Posterior vena cava (tissue), 2 donors: ENCODE data around the gene NIPBL. TPM values are rescaled to one million over a fixed set of nuclear protein-coding genes. Genes with fewer than 3 reads are reported as not detected.
"Not testable (repeated sequence)": the region's sequence is repeated elsewhere in the genome, so short reads cannot be mapped to it uniquely, and the experiment has no call there.

Experiments
- DNase-seq: peaks from one replicate; pipeline ENCODE4 v3.0.0-alpha.2; 2020; ENCODE audit warnings: low spot score
- intact Hi-C, 2 donors: fragments of 100-400 bp; cut with DNase I; formaldehyde crosslinking; loops; one replicate each; pipeline versions ENCODE4 v1.14.1 to v1.14.2; 2022 to 2023
- long read RNA-seq, 2 donors: library from polyadenylated mRNA; unstranded; transcript quantifications; one replicate each; pipeline ENCODE4 v2.0.0, GENCODE V29; 2020 to 2021
- total RNA-seq, 2 donors: library from RNA; stranded (reverse); fragmentation: NEBNext Ultra II Directional; extraction: Animal tissue kit (Norgen Biotek cat#: 25700); gene quantifications; one replicate each; pipeline ENCODE4 v1.2.1, GENCODE V29; 2021
- donor health status: DM: yes; HTN: yes; CAD: no.
- donor health status: DM: yes; HTN: yes; CAD: no.

Gene NIPBL, protein sequence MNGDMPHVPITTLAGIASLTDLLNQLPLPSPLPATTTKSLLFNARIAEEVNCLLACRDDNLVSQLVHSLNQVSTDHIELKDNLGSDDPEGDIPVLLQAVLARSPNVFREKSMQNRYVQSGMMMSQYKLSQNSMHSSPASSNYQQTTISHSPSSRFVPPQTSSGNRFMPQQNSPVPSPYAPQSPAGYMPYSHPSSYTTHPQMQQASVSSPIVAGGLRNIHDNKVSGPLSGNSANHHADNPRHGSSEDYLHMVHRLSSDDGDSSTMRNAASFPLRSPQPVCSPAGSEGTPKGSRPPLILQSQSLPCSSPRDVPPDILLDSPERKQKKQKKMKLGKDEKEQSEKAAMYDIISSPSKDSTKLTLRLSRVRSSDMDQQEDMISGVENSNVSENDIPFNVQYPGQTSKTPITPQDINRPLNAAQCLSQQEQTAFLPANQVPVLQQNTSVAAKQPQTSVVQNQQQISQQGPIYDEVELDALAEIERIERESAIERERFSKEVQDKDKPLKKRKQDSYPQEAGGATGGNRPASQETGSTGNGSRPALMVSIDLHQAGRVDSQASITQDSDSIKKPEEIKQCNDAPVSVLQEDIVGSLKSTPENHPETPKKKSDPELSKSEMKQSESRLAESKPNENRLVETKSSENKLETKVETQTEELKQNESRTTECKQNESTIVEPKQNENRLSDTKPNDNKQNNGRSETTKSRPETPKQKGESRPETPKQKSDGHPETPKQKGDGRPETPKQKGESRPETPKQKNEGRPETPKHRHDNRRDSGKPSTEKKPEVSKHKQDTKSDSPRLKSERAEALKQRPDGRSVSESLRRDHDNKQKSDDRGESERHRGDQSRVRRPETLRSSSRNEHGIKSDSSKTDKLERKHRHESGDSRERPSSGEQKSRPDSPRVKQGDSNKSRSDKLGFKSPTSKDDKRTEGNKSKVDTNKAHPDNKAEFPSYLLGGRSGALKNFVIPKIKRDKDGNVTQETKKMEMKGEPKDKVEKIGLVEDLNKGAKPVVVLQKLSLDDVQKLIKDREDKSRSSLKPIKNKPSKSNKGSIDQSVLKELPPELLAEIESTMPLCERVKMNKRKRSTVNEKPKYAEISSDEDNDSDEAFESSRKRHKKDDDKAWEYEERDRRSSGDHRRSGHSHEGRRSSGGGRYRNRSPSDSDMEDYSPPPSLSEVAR (N-terminal part only)
- total RNA-seq: 10 to 100 TPM; 49.3 to 58.6 TPM
- long read RNA-seq, donor 1, partial matches to known transcripts: 11 of 18 reads
- long read RNA-seq, donor 1, other reads (novel, unspliced or antisense): 7 of 18 reads
- long read RNA-seq, donor 2, partial matches to known transcripts: 16 of 19 reads
- long read RNA-seq, donor 2, other reads (novel, unspliced or antisense): 3 of 19 reads

DNA sequence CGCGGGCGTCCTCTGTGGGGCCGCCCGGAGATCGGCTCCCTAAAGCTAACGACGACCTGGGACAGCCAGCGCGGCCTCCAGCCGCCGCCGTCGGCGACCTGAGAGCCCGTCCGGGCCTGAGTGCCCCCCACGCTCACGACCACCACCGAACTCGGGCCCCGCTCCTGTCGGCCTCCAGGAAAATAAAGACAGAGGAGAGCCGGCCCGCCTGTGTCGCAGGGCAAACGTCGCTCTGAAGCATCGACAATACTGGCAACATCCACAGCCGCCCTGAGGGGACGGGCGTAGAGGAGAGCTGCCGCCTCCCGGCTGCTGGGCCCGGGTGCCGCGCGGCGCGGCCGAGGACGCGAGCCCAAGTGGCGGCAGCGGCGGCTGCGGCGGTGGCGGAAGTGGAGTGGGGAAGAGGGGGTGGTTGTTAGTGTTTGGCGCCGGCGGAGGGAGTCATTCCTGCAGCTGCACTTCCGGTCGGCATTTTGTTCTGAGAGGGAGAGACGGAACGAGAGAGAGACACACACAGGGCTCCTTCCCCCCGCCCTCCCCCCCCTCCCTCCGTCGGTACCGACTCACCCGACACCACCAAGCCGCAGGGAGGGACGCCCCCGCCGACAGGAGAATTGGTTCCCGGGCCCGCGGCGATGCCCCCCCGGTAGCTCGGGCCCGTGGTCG, at the start of gene NIPBL:
TSS of gene NIPBL (plus strand) at position 471 of the 666 bp plus-strand sequence. CDS start 76,928 bp downstream, outside the sequence.
- DNase-seq: peak; percentile 97
- intact Hi-C loops: loop anchor here in 1 of 2 donors (10.0 kb wide), 1 partner anchor 142 kb away; no protein-coding TSS in a partner anchor

GRCh38 chr5:36832274-36832673, 44.3 kb upstream of the NIPBL start:
- intact Hi-C loops: no loop called here
- no peak for DNase-seq

- intact Hi-C loops: no loop called here
- no peak for DNase-seq
These were observed 39.7 kb upstream of the NIPBL start for GRCh38 chr5:36836831-36837230.

GRCh38 chr5:36839489-36840476, 36.8 kb upstream of the NIPBL start:
- no peak for DNase-seq
- intact Hi-C loops: no loop called here

- DNase-seq: no peak
- intact Hi-C loops: no loop called here
These were observed 34.9 kb upstream of the NIPBL start for GRCh38 chr5:36841677-36842076.

DNA sequence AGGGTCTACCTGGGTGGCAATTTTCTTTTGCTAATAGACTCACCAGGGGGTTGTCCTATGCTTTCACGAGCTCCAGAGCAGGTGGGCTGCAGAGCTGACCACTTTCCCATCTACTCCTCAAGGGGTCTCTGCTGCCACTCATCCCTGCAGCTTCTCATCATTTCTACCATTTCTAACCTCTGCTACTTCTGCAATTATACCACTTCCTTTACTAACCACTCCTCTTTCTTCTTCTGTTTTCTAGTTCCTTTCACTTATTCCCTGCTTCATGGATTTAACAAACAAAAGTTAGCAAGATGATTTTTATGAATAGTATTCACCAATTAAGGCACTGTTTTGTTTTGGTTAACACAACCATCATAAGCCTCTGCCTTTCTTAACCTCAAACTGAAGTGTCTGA, 34.5 kb upstream of the NIPBL start:
- intact Hi-C loops: no loop called here
- no peak for DNase-seq

- DNase-seq: no peak
- intact Hi-C loops: no loop called here
These were observed 32.3 kb upstream of the NIPBL start for GRCh38 chr5:36844305-36844704.

DNA sequence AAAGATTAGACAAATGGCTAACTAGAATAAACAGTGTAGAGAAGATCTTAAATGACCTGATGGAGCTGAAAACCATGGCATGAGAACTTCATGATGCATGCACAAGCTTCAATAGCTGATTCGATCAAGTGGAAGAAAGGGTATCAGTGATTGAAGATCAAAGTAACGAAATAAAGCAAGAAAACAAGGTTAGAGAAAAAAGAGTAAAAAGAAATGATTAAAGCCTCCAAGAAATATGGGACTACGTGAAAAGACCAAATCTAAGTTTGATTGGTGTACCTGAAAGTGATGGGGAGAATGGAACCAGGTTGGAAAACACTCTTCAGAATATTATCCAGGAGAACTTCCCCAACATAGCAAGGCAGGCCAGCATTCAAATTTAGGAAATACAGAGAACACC, 28.0 kb upstream of the NIPBL start:
- intact Hi-C loops, DNase-seq: not testable (repeated sequence)

GRCh38 chr5:36852903-36853302, 23.7 kb upstream of the NIPBL start:
- DNase-seq, intact Hi-C loops: not testable (repeated sequence)

GRCh38 chr5:36854402-36855140, 22.0 kb upstream of the NIPBL start:
- DNase-seq: no peak
- intact Hi-C loops: no loop called here

GRCh38 chr5:36855141-36855495, 21.5 kb upstream of the NIPBL start:
- DNase-seq: no peak
- intact Hi-C loops: no loop called here

DNA sequence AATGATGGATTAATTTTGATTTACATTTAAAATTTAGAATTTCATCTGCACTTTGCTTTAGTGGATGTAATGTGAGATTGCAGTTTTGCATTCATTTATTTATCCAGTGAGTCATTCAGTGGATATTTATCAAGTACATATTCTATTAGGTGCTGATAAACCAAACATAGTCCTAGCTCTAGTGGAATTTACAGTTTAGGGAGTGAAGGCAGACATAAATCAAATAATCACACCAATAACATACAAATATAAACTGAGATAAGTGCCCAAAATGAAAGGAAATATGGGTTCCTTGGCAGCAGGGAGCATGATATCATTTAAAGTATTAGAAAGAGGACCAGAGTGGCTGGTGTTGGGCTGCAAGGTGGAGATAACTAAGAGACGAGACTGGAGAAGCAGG, 14.7 kb upstream of the NIPBL start:
- intact Hi-C loops: no loop called here
- DNase-seq: no peak

DNA sequence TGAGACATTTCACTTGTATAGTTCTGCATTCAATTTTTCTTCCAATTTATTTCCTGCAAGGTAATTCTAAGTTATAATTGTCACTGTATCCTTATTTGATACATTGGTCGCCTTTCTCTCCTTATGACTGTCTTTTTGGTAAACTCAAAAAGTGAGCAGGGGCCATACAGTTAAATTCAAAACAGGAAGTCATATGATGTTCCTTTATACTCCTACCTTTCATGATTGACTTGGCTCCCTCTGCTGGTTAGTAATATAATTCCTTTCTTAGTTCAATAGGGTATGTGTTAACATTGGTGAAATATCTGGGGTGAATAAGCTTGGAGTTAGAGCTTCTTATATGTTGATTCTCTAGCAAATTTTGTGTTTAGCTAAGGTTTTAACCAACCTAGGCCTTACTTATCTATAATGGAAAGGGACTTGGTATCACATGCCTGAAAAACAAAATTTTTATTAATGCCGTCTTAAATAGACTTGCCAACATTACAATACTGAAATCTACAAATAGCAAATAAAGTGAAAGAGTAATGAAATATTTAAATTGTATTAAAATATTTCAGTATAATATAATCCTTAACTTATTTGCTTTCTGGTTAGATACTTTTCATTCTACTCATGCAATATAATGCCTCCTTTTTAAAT, 6.0 kb upstream of the NIPBL start:
- DNase-seq: no peak
- intact Hi-C loops: loop anchor here in 1 of 2 donors (10.0 kb wide), 1 partner anchor 136 kb away; no protein-coding TSS in a partner anchor

GRCh38 chr5:36874465-36874864, 2.1 kb upstream of the NIPBL start:
- intact Hi-C loops: loop anchor here in 1 of 2 donors (10.0 kb wide), 1 partner anchor 140 kb away; no protein-coding TSS in a partner anchor
- DNase-seq: no peak

DNA sequence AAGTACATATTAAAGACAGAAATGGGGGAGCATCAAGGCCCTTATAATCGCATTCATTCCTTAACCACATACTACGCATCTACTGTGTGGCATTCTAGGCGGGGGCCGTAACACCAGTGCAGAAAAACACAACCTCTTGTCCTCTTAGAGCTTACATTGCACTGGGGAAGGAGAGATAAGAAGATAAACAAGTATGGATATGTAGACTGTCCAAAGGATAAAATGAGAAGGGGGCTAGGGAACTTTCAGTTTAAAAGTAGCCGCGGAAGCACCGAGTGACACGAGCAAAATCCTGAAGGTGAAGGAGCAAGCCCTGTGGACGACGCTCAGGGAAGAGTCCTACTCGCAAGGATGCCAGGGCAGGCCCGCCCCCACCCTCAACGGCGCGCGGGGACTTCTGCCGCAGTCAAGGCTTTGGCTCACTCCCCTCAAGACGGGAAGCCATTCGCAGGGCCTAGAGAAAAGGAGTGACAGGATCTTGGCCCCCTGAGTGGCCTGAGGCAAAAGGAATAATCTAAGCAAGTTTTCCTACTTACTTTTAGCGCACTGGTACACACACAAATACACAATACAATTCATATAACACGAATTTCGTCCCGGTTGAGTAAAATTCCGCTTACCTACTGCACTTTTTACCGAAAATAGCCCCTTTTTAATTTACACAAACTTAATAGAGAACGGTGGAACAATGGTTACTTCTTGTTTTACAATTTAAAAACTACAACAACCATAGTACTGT, 1.3 kb upstream of the NIPBL start:
- peak; percentile 80 for DNase-seq

More for the DNA sequence above, 1.3 kb upstream of the NIPBL start:
- intact Hi-C loops: loop anchor here in 1 of 2 donors (10.0 kb wide), 1 partner anchor 140 kb away; no protein-coding TSS in a partner anchor
